GM19397 (cell line): ENCODE data around the gene RADIL.

Source experiments
- ATAC-seq: cut with Tn5 transposase; IDR thresholded peaks from one replicate; pipeline ENCODE4 v1.9.1; 2021; ENCODE audit warnings: mild to moderate bottlenecking, moderate library complexity; ENCODE audit not compliant: unreplicated experiment

RADIL gene

DNA sequence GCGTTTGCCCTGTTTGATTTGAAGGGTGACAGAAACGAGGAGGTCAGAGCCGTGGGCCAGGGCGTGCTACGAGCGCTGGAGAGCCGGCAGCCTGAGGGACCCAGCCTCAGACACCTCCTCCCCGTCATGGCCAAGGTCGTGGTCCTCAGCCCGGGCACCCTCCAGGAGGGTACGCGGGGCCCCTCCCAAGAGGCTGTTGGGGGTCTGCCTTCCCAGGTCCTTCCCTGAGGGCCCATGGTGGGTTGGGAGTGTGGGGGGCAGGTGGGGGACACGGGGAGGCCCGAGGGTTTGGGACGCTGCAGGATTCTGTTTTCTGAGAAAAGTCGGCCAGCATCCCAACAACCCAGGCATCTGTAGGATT lies 100.2 kb downstream of the RADIL start:
- no peak for ATAC-seq

DNA sequence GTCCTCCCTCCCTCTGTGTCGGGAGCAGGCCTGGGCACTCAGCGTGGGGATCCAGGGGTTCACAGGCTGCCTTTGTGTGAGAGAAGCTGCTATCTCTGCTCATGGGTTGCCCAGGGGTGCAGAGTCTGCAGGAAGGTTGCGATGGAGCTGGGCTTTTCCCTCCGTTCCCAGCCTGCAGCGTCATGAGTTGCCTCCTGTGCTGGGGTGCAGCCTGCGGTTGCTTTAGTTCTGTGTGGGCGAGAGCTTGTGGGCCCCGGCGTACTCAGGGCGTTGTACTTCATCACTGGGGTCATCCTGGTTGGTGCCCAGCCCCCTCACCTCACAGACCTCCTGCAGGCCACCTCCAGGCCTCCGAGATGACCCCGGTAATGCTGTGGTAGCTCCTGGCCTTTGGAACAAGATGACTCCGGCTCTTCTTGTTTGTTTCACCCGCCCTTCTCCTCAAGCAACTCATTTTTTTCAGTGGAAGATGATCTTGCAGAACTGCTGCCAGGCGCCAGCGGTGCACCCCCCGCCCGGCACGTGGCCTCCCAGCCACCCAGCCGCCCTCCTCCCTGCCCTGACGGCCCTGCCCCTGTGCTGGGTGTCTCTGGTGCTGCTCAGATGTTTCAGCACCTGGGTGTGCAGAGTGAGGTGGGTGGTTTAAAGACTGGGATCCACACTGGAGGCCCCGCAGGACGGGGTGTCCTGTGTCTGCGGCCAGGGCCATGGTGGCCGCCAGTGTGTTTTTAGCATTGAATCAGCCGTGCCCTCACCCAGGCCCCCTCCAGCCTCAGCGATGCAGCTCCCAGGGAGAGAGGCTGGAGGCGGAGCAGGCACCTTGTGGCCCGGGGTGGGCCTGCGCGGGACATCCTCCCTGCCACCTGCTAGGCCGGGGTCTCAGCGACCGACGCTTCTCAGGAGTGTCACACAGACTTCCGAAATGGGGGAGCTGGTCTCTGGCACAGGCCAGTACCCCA lies 100.9 kb downstream of the RADIL start:
- ATAC-seq = no peak

DNA sequence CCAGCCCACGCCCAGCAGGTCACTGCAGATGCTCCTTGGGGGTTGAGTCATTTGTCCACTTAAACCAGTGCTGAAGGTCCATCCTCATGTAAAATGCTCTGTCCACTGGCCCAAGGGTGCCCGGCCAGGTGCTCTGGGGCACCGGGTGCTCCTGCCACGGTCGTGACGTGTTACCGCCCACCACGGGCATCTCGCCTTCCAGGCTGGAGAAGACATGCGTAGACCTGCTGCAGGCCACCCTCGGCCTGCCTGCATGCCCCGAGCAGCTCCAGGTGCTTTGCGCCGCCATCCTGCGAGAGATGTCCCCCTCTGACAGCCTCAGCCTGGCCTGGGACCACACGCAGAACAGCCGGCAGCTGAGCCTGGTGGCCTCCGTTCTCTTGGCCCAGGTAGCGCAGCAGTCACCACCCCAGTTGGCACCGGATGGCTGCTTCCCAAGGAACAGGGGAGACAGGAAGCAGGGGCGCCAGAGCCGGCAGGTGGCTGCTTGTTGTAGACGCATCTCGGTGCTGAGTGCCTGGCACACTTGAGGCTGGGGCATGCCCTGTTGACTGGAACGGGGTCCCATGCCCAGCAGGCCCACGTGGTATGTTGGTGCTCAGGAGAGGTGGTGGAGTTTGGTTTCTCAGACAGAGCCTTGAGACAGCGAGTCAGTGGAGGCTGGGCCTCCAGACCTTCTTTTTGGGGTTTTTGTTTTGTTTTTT lies 102.0 kb downstream of the RADIL start:
- no peak for ATAC-seq

DNA sequence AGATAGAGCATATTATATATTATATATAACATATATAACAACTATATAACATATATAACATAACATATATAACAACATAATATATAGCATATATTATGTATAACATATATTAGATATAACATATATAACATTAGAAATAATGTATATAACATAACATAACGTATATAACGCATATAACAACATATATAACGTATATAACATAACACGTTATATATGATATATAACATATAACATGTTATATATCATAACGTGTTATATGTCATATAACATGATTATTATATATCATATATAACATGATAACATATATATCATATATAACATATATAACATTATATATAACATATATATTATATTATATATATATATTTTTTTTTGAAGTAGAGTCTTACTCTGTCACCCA lies 104.4 kb downstream of the RADIL start:
- ATAC-seq = no peak

DNA sequence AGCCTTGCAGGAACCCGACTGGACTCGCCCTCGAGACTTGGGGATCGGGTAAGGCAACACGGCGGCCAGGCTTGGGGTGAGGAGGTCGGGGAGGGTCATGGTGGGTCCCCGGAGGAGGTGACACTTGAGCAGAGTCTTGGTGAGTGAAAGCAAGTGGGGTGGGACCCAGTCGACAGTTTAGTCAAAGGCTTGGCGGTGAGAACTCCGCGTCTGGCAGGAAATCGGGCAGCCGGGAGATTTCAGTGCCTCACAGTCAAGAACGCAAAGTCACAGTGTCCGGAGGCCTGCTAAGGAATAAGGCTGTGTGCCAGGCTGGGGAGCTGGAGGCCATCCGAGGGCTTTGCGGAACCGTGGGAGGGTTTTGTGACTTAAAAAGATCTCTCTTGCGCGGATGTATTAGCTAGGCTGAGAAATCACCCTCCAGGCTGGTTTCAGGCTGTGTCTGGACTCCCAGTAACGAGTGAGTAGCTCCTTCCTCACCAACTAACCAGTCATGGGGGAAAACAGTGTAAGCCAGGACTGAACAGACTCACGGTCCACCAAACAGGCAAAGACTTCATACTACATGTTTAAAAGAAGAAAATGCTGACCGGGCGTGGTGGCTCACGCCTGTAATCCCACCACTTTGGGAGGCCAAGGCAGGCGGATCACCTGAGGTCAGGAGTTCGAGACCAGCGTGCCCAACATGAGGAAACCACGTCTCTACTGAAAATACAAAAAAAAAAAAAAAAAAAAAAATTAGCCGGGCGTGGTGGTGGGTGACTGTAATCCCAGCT lies 107.5 kb downstream of the RADIL start:
- no peak for ATAC-seq

DNA sequence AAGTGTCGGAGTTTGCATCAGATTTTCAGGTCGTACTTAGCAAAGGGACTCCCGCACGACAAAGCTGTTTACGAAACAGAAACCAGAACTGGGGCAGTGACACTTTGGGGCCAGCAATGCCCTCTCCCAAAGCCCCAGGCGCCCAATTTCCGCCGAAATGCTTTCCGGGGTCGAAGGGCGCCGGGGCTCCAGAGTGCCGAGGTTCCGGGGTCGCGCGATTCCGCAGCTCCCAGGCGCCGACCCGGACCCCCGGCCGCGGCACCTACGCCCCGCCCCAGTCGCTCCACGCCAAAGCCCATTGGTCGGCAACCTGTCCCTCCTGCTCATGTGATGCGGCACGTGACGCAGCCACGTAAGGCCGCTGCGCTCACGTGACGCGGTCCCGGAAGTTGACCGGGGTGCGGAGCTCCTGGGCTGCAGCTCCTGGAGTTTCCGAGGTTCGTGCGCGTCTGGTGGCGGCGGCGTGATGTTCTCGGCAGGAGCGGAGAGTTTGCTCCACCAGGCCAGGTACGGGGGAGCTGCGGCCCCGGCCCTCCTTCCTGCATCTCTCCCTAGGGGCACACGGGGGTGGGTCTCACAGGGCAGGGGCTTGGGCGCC lies 108.2 kb downstream of the RADIL start, which contains the start of gene AP5Z1:
Gene AP5Z1 (plus strand): TSS at position 374 of the 598 bp plus-strand sequence. CDS start 93 bp downstream, at position 467.
- ATAC-seq = peak; percentile 96

DNA sequence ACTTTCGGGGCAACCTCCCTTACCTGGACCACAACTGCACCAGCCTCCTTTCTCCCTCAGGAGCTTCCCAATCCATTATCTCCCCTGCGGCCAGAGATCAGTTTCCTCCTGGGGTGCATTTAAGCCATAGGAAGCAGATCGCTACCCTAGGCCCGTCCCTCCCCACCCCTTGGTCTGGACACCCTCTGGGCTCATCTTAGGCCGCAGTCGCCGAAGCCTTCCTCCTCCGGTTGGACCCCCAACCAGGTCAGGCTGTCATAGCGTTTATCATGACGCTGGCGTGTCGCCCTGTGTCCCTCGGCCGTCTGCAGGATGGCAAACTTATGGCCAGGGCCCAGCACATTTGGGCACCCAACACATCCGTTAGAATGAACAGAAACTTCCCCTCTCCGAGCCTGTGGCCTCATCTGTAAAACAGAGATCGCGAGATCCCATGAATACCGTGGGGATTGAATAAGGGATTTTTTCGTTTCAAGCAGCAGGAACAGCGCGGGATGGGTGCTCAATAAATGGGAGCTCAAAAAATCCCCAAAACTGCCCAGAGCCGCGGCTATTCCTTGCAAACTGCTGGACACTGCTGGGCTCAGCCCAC lies 108.8 kb downstream of the RADIL start:
- ATAC-seq = peak; percentile 16

DNA sequence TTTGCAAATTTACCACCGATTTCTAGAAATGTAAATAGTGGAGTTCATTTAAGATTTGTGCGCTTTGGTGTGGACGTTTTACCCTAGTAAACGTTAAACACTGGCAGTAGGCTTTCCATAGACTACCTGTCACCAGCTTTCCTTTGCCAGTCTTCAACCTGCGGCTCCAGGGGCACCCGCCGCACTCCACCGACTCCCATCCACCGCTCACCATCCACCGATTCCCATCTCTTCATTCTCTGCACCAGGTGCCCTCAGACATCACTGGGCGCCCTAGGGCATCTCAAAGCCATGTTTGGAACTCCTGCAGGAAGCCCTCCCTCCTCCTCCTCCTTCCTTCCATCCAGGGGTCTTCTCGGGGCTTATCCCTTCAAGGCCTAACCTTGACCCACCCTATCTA lies 109.5 kb downstream of the RADIL start:
- no peak for ATAC-seq

DNA sequence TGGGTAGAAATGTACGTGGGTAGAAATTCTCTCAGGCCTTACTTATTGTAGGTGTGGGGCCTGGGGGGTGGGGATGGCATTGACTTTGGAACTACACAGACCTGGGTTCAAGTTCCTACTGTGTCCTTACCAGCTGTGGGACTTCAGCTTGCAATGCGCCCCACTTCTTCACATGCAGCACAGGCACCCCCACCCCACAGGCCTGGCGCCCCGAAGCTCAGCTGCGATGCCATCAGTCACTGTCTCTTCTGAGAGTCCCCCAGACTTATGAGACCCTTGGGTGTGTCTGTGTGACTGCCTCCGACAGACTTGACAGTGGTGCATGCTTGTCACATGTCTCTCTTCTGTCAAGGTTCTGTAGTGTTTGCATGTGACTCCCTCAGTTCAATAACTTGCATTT lies 111.2 kb downstream of the RADIL start:
- ATAC-seq = no peak

DNA sequence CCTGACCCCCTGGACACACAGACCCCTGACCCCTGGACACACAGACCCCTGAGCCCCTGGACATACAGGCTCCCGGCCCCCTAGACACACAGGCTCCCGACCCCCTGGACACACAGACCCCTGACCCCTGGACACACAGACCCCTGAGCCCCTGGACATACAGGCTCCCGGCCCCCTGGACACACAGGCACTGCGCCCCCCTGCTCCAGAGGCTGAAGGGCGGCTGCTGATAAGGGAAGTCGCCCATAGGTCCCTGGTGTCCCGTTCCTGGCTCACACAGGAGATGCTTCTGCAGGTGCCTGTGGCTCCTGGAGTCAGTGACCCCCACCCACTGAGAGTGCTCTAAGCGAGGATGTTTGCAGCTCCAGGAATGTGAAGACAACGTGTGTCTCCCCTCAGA lies 111.8 kb downstream of the RADIL start:
- ATAC-seq = no peak

DNA sequence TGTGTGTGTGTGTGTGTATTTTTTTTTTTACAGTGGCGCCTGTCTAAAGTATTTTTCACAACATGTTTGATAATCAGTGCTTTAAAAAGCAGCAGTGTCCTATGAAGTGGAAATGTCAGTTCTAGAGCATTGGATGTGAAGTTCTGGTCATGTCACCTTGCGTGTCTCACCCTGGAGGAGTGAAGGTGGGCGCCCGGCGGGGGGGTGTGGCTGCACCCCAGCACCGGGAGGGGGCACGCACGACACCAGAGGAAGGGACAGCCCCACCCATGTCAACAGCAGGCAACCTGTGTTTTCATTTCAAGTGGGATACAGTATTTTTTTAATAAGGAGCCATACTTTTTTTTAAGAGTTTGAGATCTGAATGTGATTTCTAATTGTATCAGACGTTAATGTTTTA lies 112.6 kb downstream of the RADIL start:
- ATAC-seq = no peak

DNA sequence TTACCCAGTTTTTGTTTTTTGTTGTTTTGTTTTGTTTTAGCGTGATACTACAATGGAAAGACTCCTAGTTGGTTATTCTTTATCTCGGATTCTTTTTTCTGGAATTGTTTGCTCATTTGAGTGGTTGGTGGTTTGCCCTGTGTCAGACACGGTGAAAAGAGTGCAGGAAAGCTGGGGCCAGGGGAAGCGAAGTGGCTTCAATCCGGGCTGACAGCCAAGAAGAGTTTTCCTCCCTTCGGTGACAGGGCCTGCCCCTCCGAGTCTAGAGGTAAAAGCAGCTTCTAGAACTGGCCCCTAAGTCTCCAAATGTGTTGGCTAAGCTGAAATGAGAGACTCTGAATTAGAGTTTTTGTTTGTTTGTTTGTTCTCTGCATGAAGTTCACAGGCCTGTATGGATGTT lies 113.8 kb downstream of the RADIL start:
- no peak for ATAC-seq

DNA sequence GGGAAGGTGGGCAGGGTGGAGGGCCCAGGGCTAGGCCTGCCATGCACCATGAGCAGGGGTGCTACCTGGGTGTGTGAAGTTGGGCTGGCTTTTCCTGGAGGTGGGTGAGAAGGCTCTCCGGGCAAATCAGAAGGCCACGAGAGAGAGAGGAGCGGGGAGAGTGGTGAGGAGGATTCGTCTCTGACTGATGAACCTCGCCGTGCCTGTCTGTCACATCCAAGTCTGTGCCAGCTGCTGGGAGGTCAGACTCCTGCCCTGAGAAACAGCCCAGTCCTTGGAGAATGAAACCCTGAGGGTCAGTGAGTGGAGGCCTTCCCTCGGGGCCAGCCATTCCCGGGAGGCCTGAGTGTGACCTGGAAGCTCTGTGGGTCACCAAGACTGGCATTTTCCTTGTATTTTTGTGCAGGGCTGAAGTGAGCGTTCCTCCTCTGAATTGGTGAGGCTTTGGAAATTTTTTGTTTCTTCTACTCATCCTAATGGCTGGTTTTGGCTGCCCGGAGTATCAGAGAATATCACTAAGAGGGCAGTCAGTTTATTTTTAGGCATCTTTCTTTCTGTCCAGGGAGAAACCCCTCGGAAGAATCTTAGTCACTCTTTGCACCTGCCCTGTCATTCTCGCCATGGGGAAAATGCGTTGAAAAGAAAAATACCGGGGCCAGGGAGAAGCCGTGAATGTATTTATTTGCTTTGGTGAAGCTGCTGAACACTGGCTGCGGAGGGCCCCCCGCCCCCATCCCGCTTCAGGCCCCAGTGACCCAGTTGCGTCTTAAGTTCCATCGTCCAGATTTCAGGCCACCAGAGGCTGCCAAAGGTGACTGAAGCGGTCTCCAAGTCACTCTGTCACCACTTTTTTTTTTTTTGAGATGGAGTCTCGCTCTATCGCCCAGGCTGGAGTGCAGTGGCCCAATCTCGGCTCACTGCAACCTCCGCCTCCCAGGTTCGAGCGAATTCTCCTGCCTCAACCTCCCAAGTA lies 114.6 kb downstream of the RADIL start:
- no peak for ATAC-seq

DNA sequence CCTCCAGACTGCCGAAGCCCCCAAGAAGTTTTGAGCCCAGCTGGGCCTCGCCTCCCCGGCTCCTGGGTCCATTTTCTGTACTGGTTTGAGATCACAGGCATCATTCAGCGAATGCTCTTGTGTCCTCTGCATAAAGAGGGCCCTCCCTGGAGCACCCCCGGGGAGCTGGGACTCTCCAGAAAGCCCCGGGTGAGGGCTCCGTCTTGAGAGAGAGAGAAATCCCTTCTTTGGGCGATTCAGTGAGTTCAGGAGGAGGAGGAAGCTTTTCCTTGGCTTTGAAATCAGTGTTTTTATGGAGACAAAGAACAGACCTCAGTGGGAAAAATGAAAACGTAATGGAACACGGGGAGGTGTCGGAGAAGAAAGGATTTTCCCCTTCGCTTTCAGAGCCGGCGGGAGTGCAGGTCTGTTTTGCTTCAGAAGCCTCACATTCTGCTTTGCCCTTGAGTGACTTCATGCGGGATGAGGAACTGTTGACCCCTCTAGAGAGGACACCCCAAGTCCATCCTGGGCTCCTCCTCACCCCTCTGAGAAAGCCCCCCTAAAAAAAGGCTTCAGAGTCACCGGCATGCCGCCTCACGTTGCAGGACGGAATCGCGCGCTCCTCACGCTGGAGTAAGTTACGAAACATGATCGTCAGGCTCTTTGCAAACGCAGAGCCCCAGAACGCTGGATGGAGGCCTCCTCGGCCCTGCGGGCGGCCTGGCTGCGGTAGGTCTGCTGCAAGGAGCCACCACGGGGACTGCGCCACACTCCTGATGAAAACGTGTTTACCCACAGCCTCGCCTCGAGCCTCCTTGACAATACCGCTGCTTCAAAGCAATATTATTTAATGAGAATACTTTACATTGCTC lies 116.6 kb downstream of the RADIL start:
- no peak for ATAC-seq

DNA sequence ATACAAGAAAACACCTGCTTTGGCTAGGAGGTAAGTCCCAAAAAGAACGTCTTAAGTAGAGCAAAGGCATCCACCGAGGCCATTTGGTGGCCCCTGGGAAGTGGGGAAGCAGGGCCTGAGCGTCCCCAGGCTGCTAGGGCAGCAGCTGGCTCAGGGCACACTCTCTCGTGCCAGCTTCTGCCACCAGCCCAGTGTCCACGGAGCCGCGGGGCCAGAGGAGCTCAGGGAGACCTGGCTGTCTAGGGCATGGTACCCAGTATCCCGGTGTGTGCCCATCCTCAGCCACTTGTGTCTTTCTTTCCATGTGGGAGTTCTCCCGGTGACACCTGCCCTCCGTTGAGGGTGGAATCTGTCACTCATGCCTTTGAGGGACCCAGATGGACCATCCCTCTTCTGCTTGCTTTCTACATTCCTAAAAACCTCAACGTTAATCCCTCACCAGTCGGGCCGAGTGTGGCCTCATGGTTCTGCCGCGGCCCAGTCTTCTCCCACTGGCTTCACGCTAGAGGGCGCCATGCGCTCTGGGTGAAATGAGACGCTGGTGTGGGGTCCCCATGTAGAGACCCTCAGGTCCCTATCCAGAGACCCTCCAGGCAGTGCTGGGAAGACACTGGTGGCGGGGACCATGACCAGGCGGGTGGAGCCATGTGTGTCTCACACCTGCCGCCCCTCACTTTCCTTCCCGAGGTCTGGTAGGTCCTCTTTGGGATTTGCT lies 117.6 kb downstream of the RADIL start:
- no peak for ATAC-seq

DNA sequence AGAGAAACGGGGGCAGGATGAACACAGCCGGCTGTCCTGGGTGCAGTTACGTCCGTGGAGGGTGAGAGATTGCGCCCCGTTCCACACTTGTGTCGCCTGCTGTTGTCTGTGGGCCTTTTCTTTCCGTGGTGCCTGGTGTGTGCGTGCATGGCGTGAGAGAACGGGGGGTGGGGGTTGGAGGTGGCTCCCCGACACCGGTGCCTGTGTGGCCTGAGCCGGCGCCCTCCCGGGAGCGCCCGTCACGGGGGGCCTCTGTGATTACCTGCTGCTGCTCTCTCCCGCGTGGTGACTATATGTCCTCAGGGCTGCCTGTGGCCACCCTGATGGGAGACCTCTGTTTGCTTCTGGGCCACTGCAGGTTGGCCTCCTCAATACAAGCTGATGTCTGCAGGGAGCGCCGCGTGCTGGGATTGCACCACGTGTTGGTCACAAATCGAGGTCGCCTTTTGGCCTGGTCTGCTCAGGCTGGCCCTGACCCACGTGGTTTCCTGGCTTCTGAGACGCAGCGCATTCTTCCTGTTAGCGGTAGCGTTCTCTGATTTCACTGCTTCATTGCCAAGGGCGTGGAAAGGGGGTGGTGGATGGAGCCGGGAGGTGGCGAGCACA lies 119.0 kb downstream of the RADIL start:
- ATAC-seq = no peak

DNA sequence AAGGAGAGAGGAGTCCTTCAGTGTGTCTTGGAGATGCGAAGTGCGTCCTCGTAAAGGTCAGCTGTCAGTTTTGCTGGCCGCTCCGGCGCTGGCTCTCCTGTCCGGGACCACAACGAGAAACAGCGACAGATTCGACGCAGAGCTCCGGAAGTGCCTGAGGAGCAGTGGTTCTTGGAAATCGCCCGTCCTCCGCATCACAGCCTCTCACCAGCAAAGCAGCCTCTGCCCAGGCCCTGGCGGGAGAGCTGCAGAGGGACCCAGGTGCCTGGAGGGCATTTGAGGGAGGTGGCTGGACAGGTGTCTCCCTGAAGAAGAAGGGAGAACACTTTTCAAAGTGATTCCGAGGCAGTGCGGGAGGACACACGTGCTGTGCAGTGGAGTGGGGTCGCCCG lies 119.7 kb downstream of the RADIL start:
- ATAC-seq = no peak
